22Rv1 (cell line): Measurements from ENCODE around the gene R3HCC1L.

ENCODE experiments used
- ZFX ChIP-seq: fragments of 450-650 bp; IDR thresholded peaks from 2 replicates; pipeline ENCODE4 v1.6.1; 2017; ENCODE audit warnings: antibody characterized with exemption, borderline replicate concordance
- TF ChIP-seq, protein P1 (sequence below): fragments of 450-650 bp; IDR thresholded peaks from 2 replicates; pipeline ENCODE4 v1.5.1; 2017; ENCODE audit warnings: mild to moderate bottlenecking

- TF ChIP-seq, protein P1, sequence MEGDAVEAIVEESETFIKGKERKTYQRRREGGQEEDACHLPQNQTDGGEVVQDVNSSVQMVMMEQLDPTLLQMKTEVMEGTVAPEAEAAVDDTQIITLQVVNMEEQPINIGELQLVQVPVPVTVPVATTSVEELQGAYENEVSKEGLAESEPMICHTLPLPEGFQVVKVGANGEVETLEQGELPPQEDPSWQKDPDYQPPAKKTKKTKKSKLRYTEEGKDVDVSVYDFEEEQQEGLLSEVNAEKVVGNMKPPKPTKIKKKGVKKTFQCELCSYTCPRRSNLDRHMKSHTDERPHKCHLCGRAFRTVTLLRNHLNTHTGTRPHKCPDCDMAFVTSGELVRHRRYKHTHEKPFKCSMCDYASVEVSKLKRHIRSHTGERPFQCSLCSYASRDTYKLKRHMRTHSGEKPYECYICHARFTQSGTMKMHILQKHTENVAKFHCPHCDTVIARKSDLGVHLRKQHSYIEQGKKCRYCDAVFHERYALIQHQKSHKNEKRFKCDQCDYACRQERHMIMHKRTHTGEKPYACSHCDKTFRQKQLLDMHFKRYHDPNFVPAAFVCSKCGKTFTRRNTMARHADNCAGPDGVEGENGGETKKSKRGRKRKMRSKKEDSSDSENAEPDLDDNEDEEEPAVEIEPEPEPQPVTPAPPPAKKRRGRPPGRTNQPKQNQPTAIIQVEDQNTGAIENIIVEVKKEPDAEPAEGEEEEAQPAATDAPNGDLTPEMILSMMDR, result no peak
- TF ChIP-seq ZFX, result no peak
Observed at GRCh38 chr10:98252464-98252863, 118.0 kb downstream of the R3HCC1L start.
